OCI-LY7 (cell line): ENCODE data around the gene SLMAP. TPM values are rescaled to one million over a fixed set of nuclear protein-coding genes. Genes with fewer than 3 reads are reported as not detected.

Experiments
- BruUV-seq: library from RNA; stranded (reverse); fragments of 400-500 nt; replicated peaks from 2 replicates; lab custom pipeline; 2021; lab: Mats Ljungman, UMichigan
- CTCF ChIA-PET: fragments of 300-600 bp; sonication (Branson Sonifier 250); formaldehyde crosslinking; loops from one replicate; lab custom pipeline; 2022; ENCODE audit warnings: antibody characterized with exemption; ENCODE audit not compliant: unreplicated experiment; lab: Charles Lee
- POLR2A ChIA-PET: fragments of 300-600 bp; sonication (Branson Sonifier 250); formaldehyde crosslinking; loops from one replicate; lab custom pipeline; 2022; ENCODE audit warnings: antibody characterized with exemption; lab: Charles Lee
- DNase-seq: peaks from one replicate; pipeline ENCODE4 v3.0.0-alpha.2; 2015; ENCODE audit warnings: low spot score
- H2AFZ ChIP-seq: fragments of 200-600 bp; sonication (generic), shearing (Covaris generic); 2 replicates; pipeline ENCODE4 v1.6.1; 2014; ENCODE audit warnings: mild to moderate bottlenecking, antibody characterized with exemption, low read length, moderate library complexity
- H3K27ac ChIP-seq: fragments of 200-600 bp; sonication (generic); 2 replicates; pipeline ENCODE4 v1.5.1; 2014; ENCODE audit warnings: mixed run types, low read depth, mild to moderate bottlenecking, moderate library complexity, low read length, inconsistent platforms; ENCODE audit not compliant: poor library complexity, severe bottlenecking
- H3K36me3 ChIP-seq: fragments of 200-600 bp; sonication (generic); 2 replicates; pipeline ENCODE4 v1.6.1; 2014; ENCODE audit warnings: mild to moderate bottlenecking, antibody characterized with exemption, low read length, moderate library complexity, mixed read lengths; ENCODE audit not compliant: insufficient read depth
- H3K4me1 ChIP-seq: fragments of 200-600 bp; sonication (generic); 2 replicates; pipeline ENCODE4 v1.5.1; 2014; ENCODE audit warnings: mild to moderate bottlenecking, low read length; ENCODE audit not compliant: insufficient read depth, poor library complexity, severe bottlenecking
- H3K4me2 ChIP-seq: fragments of 200-600 bp; sonication (generic); 2 replicates; pipeline ENCODE4 v1.6.1; 2014; ENCODE audit warnings: mild to moderate bottlenecking, low read length
- H3K4me3 ChIP-seq: fragments of 200-600 bp; sonication (generic); 2 replicates; pipeline ENCODE4 v1.5.1; 2014; ENCODE audit warnings: mild to moderate bottlenecking, low read depth, low read length; ENCODE audit not compliant: poor library complexity, severe bottlenecking
- H3K79me2 ChIP-seq: fragments of 200-600 bp; sonication (generic); 2 replicates; pipeline ENCODE4 v1.6.1; 2016; ENCODE audit warnings: low read depth, mild to moderate bottlenecking, low read length, moderate library complexity, mixed read lengths; ENCODE audit not compliant: insufficient read depth
- H3K9me2 ChIP-seq: fragments of 200-600 bp; sonication (generic); 2 replicates; pipeline ENCODE4 v1.6.1; 2016; ENCODE audit warnings: mild to moderate bottlenecking, low read length, mixed read lengths; ENCODE audit not compliant: insufficient read depth
- H3K9me3 ChIP-seq: fragments of 200-600 bp; sonication (generic); 2 replicates; pipeline ENCODE4 v1.6.1; 2014; ENCODE audit warnings: mild to moderate bottlenecking, mixed run types, low read length, mixed read lengths
- H4K20me1 ChIP-seq: fragments of 200-600 bp; sonication (generic); 2 replicates; pipeline ENCODE4 v1.6.1; 2014; ENCODE audit warnings: mild to moderate bottlenecking, antibody characterized with exemption, low read length, moderate library complexity, mixed read lengths; ENCODE audit not compliant: insufficient read depth
- CTCF ChIP-seq: fragments of 200-600 bp; sonication (generic); conservative IDR thresholded peaks from 2 replicates; pipeline ENCODE4 v1.5.1; 2014; ENCODE audit warnings: mild to moderate bottlenecking, antibody characterized with exemption, low read length, moderate library complexity, mixed read lengths
- EZH2phosphoT487 ChIP-seq: fragments of 200-600 bp; sonication (generic); IDR thresholded peaks from 2 replicates; pipeline ENCODE4 v1.6.1; 2018; ENCODE audit warnings: low read depth, borderline replicate concordance, mild to moderate bottlenecking, mixed run types, antibody characterized with exemption, low read length, moderate library complexity, mixed read lengths
- intact Hi-C: fragments of 100-400 bp; cut with micrococcal nuclease; formaldehyde crosslinking; loops from one replicate; pipeline ENCODE4 v1.10.0; 2022; ENCODE audit not compliant: unreplicated experiment
- total RNA-seq, 2 experiments: library from RNA; depleted of rRNA in 1 of 2; stranded (reverse); fragments of >200 nt in 1 of 2; shearing (Covaris generic) in 1 of 2; gene quantifications; 2 replicates each; pipeline ENCODE4 v1.2.3, GENCODE V29; 2014 to 2022

The SLMAP gene
- total RNA-seq, 2 experiments from 2014 or later, result 41.6 to 68.4 TPM

- DNase-seq, result no peak
- no peaks in the 10 kb centered on the region for H4K20me1 ChIP-seq
- no peaks in the 10 kb centered on the region for H3K36me3 ChIP-seq
- intact Hi-C loops, result no loop called here
- H3K79me2 ChIP-seq, result no peaks in the 10 kb centered on the region
- peak overlapping the region; percentile 61; the same call in 1 of the 2 replicates for H2AFZ ChIP-seq
- no peaks in the 10 kb centered on the region for H3K9me2 ChIP-seq
- POLR2A ChIA-PET, result interaction anchor here (0.5 to 1.3 kb wide), 4 partner anchors 10 to 66 kb away, joined by 3 to 4 read pairs (median 4); no protein-coding TSS in a partner anchor
- BruUV-seq, result no TSS peak
- TF ChIP-seq EZH2phosphoT487, result no peak
- TF ChIP-seq CTCF, result no peak
- no peaks in the 10 kb centered on the region for H3K9me3 ChIP-seq
- CTCF ChIA-PET, result interaction anchor here (0.7 kb wide), 1 partner anchor 26 kb away, joined by 4 read pairs; no protein-coding TSS in a partner anchor
- no peak overlapping the region for H3K27ac ChIP-seq
- H3K4me3 ChIP-seq, result no peak overlapping the region
- peak overlapping the region; percentile 30; the same call in 1 of the 2 replicates for H3K4me2 ChIP-seq
- peaks cover 14% of the 10 kb centered on the region for H3K4me1 ChIP-seq
Observed at GRCh38 chr3:57958642-57959422, 202.7 kb downstream of the SLMAP start.

- H3K4me3 ChIP-seq, result no peak overlapping the region
- H3K27ac ChIP-seq, result no peak overlapping the region
- H3K4me2 ChIP-seq, result no peak overlapping the region
- peak overlapping the region; percentile 61; the same call in 1 of the 2 replicates for H2AFZ ChIP-seq
- no peaks in the 10 kb centered on the region for H3K9me2 ChIP-seq
- TF ChIP-seq CTCF (no peak), EZH2phosphoT487 (no peak)
- H3K4me1 ChIP-seq, result peaks cover 14% of the 10 kb centered on the region
- H3K9me3 ChIP-seq, result no peaks in the 10 kb centered on the region
- ChIA-PET CTCF (no interaction called here), POLR2A (interaction anchor here (0.6 to 1.3 kb wide), 3 partner anchors 9 to 234 kb away, joined by 3 to 6 read pairs (median 4); no protein-coding TSS in a partner anchor)
- no peaks in the 10 kb centered on the region for H4K20me1 ChIP-seq
- no peaks in the 10 kb centered on the region for H3K36me3 ChIP-seq
- no peaks in the 10 kb centered on the region for H3K79me2 ChIP-seq
- DNase-seq, result no peak
- BruUV-seq, result no TSS peak
- intact Hi-C loops, result no loop called here
Observed at GRCh38 chr3:57959423-57960173, 203.5 kb downstream of the SLMAP start.
